Brain microvascular endothelial cell (primary cell): Measurements from ENCODE around the gene DVL1.
"Not testable (repeated sequence)": the region's sequence is repeated elsewhere in the genome, so short reads cannot be mapped to it uniquely, and the experiment has no call there.

Source experiments
- DNase-seq: peaks from one replicate; pipeline ENCODE4 v3.0.0-alpha.2; 2020
- H3K27ac ChIP-seq: fragments of 250-450 bp; sonication (Bioruptor Pico); 2 replicates; pipeline ENCODE4 v1.5.1; 2020; ENCODE audit warnings: mild to moderate bottlenecking, moderate library complexity
- H3K27me3 ChIP-seq: fragments of 250-450 bp; sonication (Bioruptor Pico); replicated peaks from 2 replicates; pipeline ENCODE4 v1.5.1; 2020; ENCODE audit warnings: mild to moderate bottlenecking
- H3K36me3 ChIP-seq: fragments of 250-450 bp; sonication (Bioruptor Pico); replicated peaks from 2 replicates; pipeline ENCODE4 v1.5.1; 2020; ENCODE audit warnings: mild to moderate bottlenecking
- H3K4me3 ChIP-seq: 2 replicates; pipeline ENCODE4 v1.5.1; 2011; ENCODE audit warnings: low read depth, mild to moderate bottlenecking, control low read depth, low read length, moderate library complexity
- in situ Hi-C: cut with HindIII; loops from 2 replicates; pipeline ENCODE4 v1.10.0; 2017; ENCODE audit warnings: low sequenced_read_pairs, low pct_ligation_motif_present
- TF ChIP-seq, protein P1 (sequence below): IDR thresholded peaks from 2 replicates; pipeline ENCODE4 v1.5.1; 2011; ENCODE audit warnings: low read depth, mild to moderate bottlenecking, moderate library complexity, low read length, control low read depth, inconsistent platforms; ENCODE audit errors: missing control alignments

Gene DVL1

DNA sequence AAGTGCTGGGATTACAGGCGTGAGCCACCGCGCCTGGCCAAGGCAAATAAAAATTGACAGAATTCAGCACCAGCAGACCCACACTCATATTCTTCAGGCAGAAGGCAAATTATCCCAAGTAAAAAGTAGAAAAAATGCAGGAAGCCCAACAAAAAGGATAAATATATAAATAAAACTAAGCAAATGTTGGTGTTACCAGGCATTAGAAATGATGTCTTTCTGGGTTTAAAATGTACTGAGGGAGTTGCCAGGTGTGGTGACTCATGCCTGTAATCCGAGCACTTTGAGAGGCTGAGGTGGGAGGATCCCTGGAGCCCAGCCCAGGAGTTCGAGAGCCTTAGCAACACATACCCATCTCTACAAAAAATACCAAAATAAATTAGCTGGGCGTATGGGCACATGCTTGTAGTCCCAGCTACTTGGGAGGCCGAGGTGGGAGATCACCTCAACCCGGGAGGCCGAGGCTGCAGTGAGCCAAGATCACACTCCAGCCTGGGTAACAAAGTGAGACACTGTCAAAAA is 31.0 kb downstream of the DVL1 start:
- peak overlapping the region; percentile 47 for H3K27ac ChIP-seq
- peaks cover 36% of the 10 kb centered on the region for H3K36me3 ChIP-seq

DNA sequence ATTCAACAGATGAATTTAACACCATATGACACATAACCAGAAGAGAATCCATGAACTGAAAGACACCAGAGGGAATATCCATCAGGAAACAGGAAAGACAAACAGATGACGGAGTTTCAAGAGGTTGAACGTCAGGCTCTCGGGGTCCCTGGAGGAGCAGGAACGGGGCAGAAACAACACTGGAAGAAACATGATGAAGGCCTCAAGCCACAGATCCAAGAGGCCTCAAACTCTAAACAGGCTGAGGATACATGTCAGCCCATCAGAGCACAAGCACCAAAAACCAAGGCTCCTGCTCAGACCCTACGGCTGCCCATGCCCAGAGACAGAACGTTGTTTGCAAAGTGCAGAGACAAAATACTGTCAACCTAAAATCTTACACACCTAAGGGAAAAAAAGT is 31.8 kb downstream of the DVL1 start:
- Histone ChIP-seq H3K27ac (no peak overlapping the region), H3K36me3 (peaks cover 43% of the 10 kb centered on the region), H3K27me3 (no peaks in the 10 kb centered on the region), H3K4me3 (no peak overlapping the region)
- TF ChIP-seq, protein P1, sequence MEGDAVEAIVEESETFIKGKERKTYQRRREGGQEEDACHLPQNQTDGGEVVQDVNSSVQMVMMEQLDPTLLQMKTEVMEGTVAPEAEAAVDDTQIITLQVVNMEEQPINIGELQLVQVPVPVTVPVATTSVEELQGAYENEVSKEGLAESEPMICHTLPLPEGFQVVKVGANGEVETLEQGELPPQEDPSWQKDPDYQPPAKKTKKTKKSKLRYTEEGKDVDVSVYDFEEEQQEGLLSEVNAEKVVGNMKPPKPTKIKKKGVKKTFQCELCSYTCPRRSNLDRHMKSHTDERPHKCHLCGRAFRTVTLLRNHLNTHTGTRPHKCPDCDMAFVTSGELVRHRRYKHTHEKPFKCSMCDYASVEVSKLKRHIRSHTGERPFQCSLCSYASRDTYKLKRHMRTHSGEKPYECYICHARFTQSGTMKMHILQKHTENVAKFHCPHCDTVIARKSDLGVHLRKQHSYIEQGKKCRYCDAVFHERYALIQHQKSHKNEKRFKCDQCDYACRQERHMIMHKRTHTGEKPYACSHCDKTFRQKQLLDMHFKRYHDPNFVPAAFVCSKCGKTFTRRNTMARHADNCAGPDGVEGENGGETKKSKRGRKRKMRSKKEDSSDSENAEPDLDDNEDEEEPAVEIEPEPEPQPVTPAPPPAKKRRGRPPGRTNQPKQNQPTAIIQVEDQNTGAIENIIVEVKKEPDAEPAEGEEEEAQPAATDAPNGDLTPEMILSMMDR: no peak
- DNase-seq: no peak
- in situ Hi-C loops: no loop called here

More for the DNA sequence above, 31.0 kb downstream of the DVL1 start:
- in situ Hi-C loops: no loop called here
- DNase-seq: peak; percentile 95
- TF ChIP-seq, protein P1: no peak
- H3K27me3 ChIP-seq: no peaks in the 10 kb centered on the region
- H3K4me3 ChIP-seq: no peak overlapping the region

DNA sequence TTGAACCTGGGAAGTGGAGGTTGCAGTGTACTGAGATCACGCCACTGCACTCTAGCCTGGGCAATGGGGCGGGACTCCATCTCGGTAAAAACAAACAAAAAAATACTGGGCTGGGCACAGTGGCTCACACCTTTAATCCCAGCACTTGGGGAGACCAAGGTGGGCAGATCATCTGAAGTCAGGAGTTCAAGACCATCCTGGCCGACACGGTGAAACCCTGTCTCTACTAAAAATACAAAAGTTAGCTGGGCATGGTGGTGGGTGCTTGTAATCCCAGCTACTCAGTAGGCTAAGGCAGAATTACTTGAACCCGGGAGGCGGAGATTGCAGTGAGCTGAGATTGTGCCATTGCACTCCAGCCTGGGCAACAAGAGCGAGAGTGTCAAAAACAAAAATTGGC is 33.0 kb downstream of the DVL1 start:
- in situ Hi-C loops, H3K27me3 ChIP-seq, DNase-seq, H3K4me3 ChIP-seq, H3K27ac ChIP-seq: not testable (repeated sequence)
- peaks cover 53% of the 10 kb centered on the region for H3K36me3 ChIP-seq

DNA sequence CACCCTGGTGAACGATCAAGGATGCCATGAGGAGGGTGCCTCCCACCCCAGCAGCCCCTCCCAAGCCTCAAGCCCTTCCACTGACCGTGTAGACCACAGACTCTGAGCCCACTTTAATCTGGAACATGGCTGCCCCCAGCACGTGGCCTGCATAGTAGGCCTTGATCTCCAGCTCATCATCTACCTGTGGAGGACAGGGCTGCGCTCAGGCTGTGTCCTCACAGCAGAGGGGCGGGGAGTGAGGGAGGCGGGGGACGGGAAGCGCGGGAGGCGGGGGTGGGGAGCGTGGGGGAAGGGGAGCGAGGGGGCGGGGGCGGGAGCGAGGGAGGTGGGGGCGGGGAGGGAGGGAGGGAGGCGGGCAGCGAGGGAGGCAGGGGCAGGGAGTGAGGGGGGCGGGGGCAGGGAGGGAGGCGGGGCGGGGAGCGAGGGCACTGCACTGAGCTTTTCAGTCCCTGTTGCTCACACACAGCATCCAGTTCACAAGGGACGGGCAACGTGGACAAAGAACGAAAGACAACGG is 33.7 kb downstream of the DVL1 start:
- DNase-seq: no peak
- Histone ChIP-seq H3K27ac (no peak overlapping the region), H3K4me3 (no peak overlapping the region), H3K27me3 (no peaks in the 10 kb centered on the region), H3K36me3 (peaks cover 56% of the 10 kb centered on the region)
- TF ChIP-seq, protein P1: no peak
- in situ Hi-C loops: no loop called here

DNA sequence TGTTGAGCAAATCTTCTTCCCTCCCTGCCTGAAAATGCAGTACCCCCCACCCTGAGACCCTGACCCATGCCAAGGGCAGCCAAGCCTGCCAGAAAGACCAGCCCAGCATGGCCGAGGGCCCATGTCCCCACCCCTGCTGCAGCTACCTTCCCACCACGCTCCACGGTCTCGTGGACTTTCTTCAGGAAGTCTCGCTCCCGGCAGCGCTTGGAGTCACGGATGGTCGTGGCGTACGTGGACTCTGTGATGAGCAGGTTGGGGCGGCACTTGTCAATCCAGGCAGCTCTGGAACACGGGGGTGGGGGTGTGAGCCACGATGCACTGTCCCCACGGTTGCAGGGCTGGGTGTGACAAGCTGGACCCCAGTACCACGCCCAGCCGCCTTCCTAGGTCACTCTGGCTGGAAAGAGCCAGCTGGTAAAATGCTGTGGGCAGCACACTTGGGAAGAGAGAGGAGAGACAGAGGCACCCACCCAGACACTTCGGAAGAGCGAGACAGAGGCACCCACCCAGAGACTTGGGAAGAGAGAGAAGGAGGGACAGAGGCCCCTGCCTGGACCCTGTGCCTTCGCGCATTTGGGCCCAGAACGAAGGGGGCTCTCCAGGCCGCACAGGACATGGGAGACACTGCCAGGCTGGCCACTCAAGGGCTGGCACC is 34.4 kb downstream of the DVL1 start:
- in situ Hi-C loops: no loop called here
- Histone ChIP-seq H3K27ac (no peak overlapping the region), H3K27me3 (no peaks in the 10 kb centered on the region), H3K36me3 (peaks cover 58% of the 10 kb centered on the region), H3K4me3 (no peak overlapping the region)
- TF ChIP-seq, protein P1: no peak
- no peak for DNase-seq

DNA sequence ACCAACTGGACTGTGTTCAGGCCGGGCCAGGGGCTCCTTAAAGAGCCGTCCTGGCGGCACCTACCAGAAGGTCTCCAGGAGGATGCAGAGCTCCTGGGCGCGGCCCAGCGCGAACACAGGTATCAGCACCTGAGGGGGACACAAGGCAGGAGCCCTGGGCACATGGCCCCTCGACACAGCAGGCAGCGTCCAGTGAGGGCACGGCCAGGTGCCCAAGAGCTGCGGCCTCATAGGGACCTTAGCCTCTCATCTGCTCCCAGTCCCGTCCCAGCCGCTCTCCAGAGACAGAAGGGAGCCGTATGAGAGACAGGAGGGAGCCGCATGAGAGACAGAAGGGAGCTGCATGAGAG is 35.0 kb downstream of the DVL1 start:
- DNase-seq: no peak
- TF ChIP-seq, protein P1: no peak
- no peak overlapping the region for H3K4me3 ChIP-seq
- H3K27me3 ChIP-seq: no peaks in the 10 kb centered on the region
- no peak overlapping the region for H3K27ac ChIP-seq
- peaks cover 58% of the 10 kb centered on the region for H3K36me3 ChIP-seq
- in situ Hi-C loops: no loop called here
